Naive thymus-derived CD4-positive, alpha-beta T cell (primary cell): ENCODE measurements around the gene RGN. TPM values are rescaled to one million over a fixed set of nuclear protein-coding genes. Genes with fewer than 3 reads are reported as not detected.
"Not testable (repeated sequence)": the region's sequence is repeated elsewhere in the genome, so short reads cannot be mapped to it uniquely, and the experiment has no call there.

Experiments used
- ATAC-seq: fragments of 150-1000 bp; cut with Tn5 transposase; 2 replicates; pipeline ENCODE4 v1.10.0; 2021; ENCODE audit warnings: mild to moderate bottlenecking, moderate library complexity
- CTCF ChIA-PET: fragments of 350-600 bp; sonication (Branson Sonifier 250); formaldehyde crosslinking; loops from one replicate; lab custom pipeline; 2021; ENCODE audit warnings: antibody characterized with exemption; lab: Charles Lee
- POLR2A ChIA-PET: fragments of 350-600 bp; sonication (Branson Sonifier 250); formaldehyde crosslinking; loops from one replicate; lab custom pipeline; 2021; ENCODE audit warnings: antibody characterized with exemption, inconsistent platforms; lab: Charles Lee
- DNase-seq, 9 donors: peaks; one replicate each; pipeline versions ENCODE4 v3.0.0 to v3.0.0-alpha.2; 2020 to 2022; ENCODE audit warnings: mixed read lengths in 1 of 9
- H3K27ac ChIP-seq: one replicate; pipeline ENCODE4 v1.7.0; 2013; ENCODE audit warnings: mild to moderate bottlenecking, low read depth, low read length, moderate library complexity
- H3K27me3 ChIP-seq, 2 donors: one replicate each; pipeline ENCODE4 v1.7.0; 2013; ENCODE audit warnings: low read length in 2 of 2, mild to moderate bottlenecking in 2 of 2, moderate library complexity in 2 of 2; ENCODE audit not compliant: control insufficient read depth in 2 of 2, insufficient read depth in 2 of 2
- H3K36me3 ChIP-seq, 3 experiments: 1 replicate in 2 of 3; 2 replicates in 1 of 3; pipeline ENCODE4 v1.7.0; 2013; ENCODE audit warnings: low read length in 3 of 3, mild to moderate bottlenecking in 3 of 3, moderate library complexity in 1 of 3; ENCODE audit not compliant: insufficient read depth in 3 of 3, control insufficient read depth in 2 of 3
- H3K4me1 ChIP-seq, 2 donors: one replicate each; pipeline ENCODE4 v1.7.0; 2013; ENCODE audit warnings: low read length in 2 of 2, mild to moderate bottlenecking in 2 of 2, moderate library complexity in 1 of 2; ENCODE audit not compliant: control insufficient read depth in 2 of 2, insufficient read depth in 2 of 2
- H3K4me3 ChIP-seq: 2 replicates; pipeline ENCODE4 v1.7.0; 2013; ENCODE audit warnings: mild to moderate bottlenecking, low read length
- H3K9me3 ChIP-seq, 3 experiments: 1 replicate in 2 of 3; 2 replicates in 1 of 3; pipeline ENCODE4 v1.7.0; 2013; ENCODE audit warnings: low read length in 3 of 3; ENCODE audit not compliant: control insufficient read depth in 2 of 3
- H3K27ac Mint-ChIP-seq, 9 donors: one replicate each; pipeline ENCODE4 v1.8.0; 2020 to 2022; ENCODE audit warnings: mixed read lengths in 9 of 9, mild to moderate bottlenecking in 8 of 9, moderate library complexity in 5 of 9, inconsistent platforms in 2 of 9
- H3K27me3 Mint-ChIP-seq, 5 donors: one replicate each; pipeline ENCODE4 v1.8.0; 2021 to 2022; ENCODE audit warnings: mixed read lengths in 5 of 5, mild to moderate bottlenecking in 1 of 5
- H3K36me3 Mint-ChIP-seq, 5 donors: one replicate each; pipeline ENCODE4 v1.8.0; 2020 to 2022; ENCODE audit warnings: mixed read lengths in 5 of 5, mild to moderate bottlenecking in 3 of 5, inconsistent platforms in 1 of 5
- H3K4me1 Mint-ChIP-seq, 7 donors: one replicate each; pipeline ENCODE4 v1.8.0; 2020 to 2022; ENCODE audit warnings: mixed read lengths in 7 of 7, mild to moderate bottlenecking in 3 of 7, inconsistent platforms in 1 of 7
- H3K4me3 Mint-ChIP-seq, 10 donors: one replicate each; pipeline ENCODE4 v1.8.0; 2020 to 2022; ENCODE audit warnings: mild to moderate bottlenecking in 10 of 10, mixed read lengths in 10 of 10, moderate library complexity in 6 of 10, inconsistent platforms in 2 of 10
- H3K9me3 Mint-ChIP-seq, 11 donors: one replicate each; pipeline ENCODE4 v1.8.0; 2020 to 2022; ENCODE audit warnings: mixed read lengths in 11 of 11, mild to moderate bottlenecking in 4 of 11, inconsistent platforms in 1 of 11, moderate library complexity in 1 of 11
- intact Hi-C, 2 donors: fragments of 100-400 bp; cut with micrococcal nuclease; formaldehyde crosslinking; loops; one replicate each; pipeline ENCODE4 v1.15.1; 2023
- polyA plus RNA-seq, 2 donors: library from polyadenylated mRNA; unstranded; fragments of 300-500 nt; fragmentation: Illumina TruSeq; gene quantifications; one replicate each; pipeline ENCODE4 v1.2.3, GENCODE V29; 2021
- total RNA-seq, 6 experiments: library from RNA in 5 of 6; stranded (reverse) in 5 of 6; gene quantifications; 1 replicate in 5 of 6; 2 replicates in 1 of 6; pipeline ENCODE4 v1.2.3 and lab custom pipeline; 2021 to 2026

RGN gene
- total and polyA plus RNA-seq, 7 experiments from 2014 or later = not detected

DNA sequence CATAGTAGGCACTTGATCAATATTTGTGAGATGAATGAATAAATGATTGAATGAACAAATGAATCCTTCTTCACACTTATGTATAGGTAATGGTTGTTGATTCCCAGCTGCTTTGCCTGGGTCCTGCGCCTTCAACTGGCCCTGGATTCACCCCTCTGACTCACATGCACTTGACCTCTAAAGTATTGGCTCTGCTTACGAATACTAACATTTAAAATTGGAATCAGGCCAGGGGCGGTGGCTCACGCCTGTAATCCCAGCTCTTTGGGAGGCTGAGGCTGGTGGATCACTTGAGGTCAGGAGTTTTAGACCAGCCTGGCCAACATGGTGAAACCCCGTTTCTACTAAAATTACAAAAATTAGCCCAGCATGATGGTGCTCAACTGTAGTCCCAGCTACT, 57.4 kb downstream of the RGN start:
- DNase-seq, H3K36me3 ChIP-seq, ATAC-seq, intact Hi-C loops, H3K9me3 Mint-ChIP-seq, H3K27me3 Mint-ChIP-seq, CTCF ChIA-PET, H3K4me3 Mint-ChIP-seq, H3K36me3 Mint-ChIP-seq, H3K27ac ChIP-seq, H3K4me3 ChIP-seq, H3K4me1 ChIP-seq, H3K4me1 Mint-ChIP-seq, H3K9me3 ChIP-seq, H3K27me3 ChIP-seq: not testable (repeated sequence)
- POLR2A ChIA-PET = interaction anchor here (2.2 kb wide), 1 partner anchor 9 kb away, joined by 10 read pairs; the partner anchor contains the start of genes NDUFB11 and RBM10
- peak overlapping the region in 1 of 9 donors; percentile 33 for H3K27ac Mint-ChIP-seq

DNA sequence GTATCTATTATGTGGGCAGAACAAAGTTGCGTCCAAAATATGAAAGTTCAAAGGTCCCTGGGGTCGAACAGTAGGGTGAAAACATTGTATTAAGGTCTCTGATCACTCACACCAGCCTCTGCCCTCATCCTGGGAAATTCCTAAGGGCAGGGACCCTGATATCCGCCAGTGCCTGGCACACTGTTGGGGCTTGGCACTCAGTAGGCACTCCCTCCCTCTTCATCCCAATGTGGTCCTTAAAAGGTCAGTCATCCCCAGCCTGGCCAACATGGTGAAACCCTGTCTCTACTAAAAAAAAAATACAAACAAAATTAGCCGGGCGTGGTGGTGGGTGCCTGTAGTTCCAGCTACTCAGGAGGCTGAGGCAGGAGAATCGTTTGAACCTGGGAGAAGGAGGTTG, 59.9 kb downstream of the RGN start:
- Histone ChIP-seq H3K27ac (no peak overlapping the region), H3K4me3 (no peak overlapping the region), H3K27me3 (no peaks in the 10 kb centered on the region), H3K4me1 (no peaks in the 10 kb centered on the region), H3K36me3 (peaks cover 0 to 15% (median 0%) of the 10 kb centered on the region in 3 experiments), H3K9me3 (no peaks in the 10 kb centered on the region)
- no peak for DNase-seq
- H3K4me1 Mint-ChIP-seq = peaks cover 2 to 16% (median 10%) of the 10 kb centered on the region in 7 donors
- intact Hi-C loops = no loop called here
- peaks cover 0 to 1% (median 0%) of the 10 kb centered on the region in 11 donors for H3K9me3 Mint-ChIP-seq
- no peaks in the 10 kb centered on the region for H3K27me3 Mint-ChIP-seq
- ATAC-seq = no peak
- CTCF ChIA-PET = no interaction called here
- H3K36me3 Mint-ChIP-seq = peaks cover 0 to 18% (median 11%) of the 10 kb centered on the region in 5 donors
- H3K4me3 Mint-ChIP-seq = no peak overlapping the region
- POLR2A ChIA-PET = no interaction called here
- no peak overlapping the region for H3K27ac Mint-ChIP-seq

Other genes with a start within 250 kb of the RGN start
- gene RP2, start 241.4 kb upstream of the RGN start, total RNA-seq = 10 to 100 TPM in 1 of 5 experiments, 1 to 10 TPM in 4; 4.9 to 14.5 (median 6.3) TPM
- gene RP2, start 241.4 kb upstream of the RGN start, polyA plus RNA-seq = 1 to 10 TPM; 3.2 to 5.9 TPM
- gene JADE3, start 166.0 kb upstream of the RGN start, total RNA-seq = 1 to 10 TPM in 1 of 5 experiments, under 1 TPM in 4; 0.11 to 1.3 (median 0.22) TPM
- under 1 TPM in 1 of 2 donors, not detected in 1; 0.05 TPM for gene JADE3, start 166.0 kb upstream of the RGN start, polyA plus RNA-seq
- gene NDUFB11, start 66.3 kb downstream of the RGN start, total RNA-seq = 10 to 100 TPM; 51.3 to 92.5 (median 55.2) TPM
- gene NDUFB11, start 66.3 kb downstream of the RGN start, polyA plus RNA-seq = 100 to 1,000 TPM; 152 to 162 TPM
- gene RBM10, start 66.8 kb downstream of the RGN start, total RNA-seq = 10 to 100 TPM; 31.8 to 55.6 (median 47.6) TPM
- gene RBM10, start 66.8 kb downstream of the RGN start, polyA plus RNA-seq = 10 to 100 TPM; 24.6 to 36.4 TPM
- 100 to 1,000 TPM in 4 of 5 experiments, 10 to 100 TPM in 1; 98.0 to 183 (median 118) TPM for gene UBA1, start 115.4 kb downstream of the RGN start, total RNA-seq
- 100 to 1,000 TPM; 145 to 187 TPM for gene UBA1, start 115.4 kb downstream of the RGN start, polyA plus RNA-seq
- gene CDK16, start 140.2 kb downstream of the RGN start, total RNA-seq = 100 to 1,000 TPM in 2 of 5 experiments, 10 to 100 TPM in 3; 51.8 to 112 (median 62.4) TPM
- gene CDK16, start 140.2 kb downstream of the RGN start, polyA plus RNA-seq = 10 to 100 TPM in 1 of 2 donors, 1 to 10 TPM in 1; 6.4 to 15.7 TPM
- gene USP11, start 154.6 kb downstream of the RGN start, total RNA-seq = 100 to 1,000 TPM in 1 of 5 experiments, 10 to 100 TPM in 4; 21.3 to 101 (median 77.0) TPM
- 10 to 100 TPM; 51.2 to 94.7 TPM for gene USP11, start 154.6 kb downstream of the RGN start, polyA plus RNA-seq